ENCODE measurements around the gene MTMR10. TPM values are rescaled to one million over a fixed set of nuclear protein-coding genes. Genes with fewer than 3 reads are reported as not detected.

MTMR10 gene
- total RNA-seq, 4 donors from 2014 or later = 36.2 to 64.8 (median 45.9) TPM

- intact Hi-C loops (cut with DNase I) = no loop called here
- H3K4me1 ChIP-seq = no peaks in the 10 kb centered on the region
- WGBS, 2 donors = 94 to 97% methylated on average over 1 of the region's 1 CpG
Observed at GRCh38 chr15:30954674-30955073, 36.8 kb downstream of the MTMR10 start.

GRCh38 chr15:30953731-30954378 lies 37.6 kb downstream of the MTMR10 start:
- H3K27me3 ChIP-seq = no peaks in the 10 kb centered on the region
- TF ChIP-seq POLR2A (IDR thresholded peaks at IDR 0.05) = no peak
- TF ChIP-seq, protein P1, sequence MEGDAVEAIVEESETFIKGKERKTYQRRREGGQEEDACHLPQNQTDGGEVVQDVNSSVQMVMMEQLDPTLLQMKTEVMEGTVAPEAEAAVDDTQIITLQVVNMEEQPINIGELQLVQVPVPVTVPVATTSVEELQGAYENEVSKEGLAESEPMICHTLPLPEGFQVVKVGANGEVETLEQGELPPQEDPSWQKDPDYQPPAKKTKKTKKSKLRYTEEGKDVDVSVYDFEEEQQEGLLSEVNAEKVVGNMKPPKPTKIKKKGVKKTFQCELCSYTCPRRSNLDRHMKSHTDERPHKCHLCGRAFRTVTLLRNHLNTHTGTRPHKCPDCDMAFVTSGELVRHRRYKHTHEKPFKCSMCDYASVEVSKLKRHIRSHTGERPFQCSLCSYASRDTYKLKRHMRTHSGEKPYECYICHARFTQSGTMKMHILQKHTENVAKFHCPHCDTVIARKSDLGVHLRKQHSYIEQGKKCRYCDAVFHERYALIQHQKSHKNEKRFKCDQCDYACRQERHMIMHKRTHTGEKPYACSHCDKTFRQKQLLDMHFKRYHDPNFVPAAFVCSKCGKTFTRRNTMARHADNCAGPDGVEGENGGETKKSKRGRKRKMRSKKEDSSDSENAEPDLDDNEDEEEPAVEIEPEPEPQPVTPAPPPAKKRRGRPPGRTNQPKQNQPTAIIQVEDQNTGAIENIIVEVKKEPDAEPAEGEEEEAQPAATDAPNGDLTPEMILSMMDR (IDR thresholded peaks at IDR 0.05) = no peak
- 87 to 89% methylated on average over 7 of the region's 7 CpGs for WGBS, 2 donors
- no peaks in the 10 kb centered on the region for H3K9me3 ChIP-seq
- H3K36me3 ChIP-seq = peaks cover 63 to 65% of the 10 kb centered on the region in 2 donors
- no peak overlapping the region for H3K27ac ChIP-seq
- H3K4me3 ChIP-seq (replicated peaks in 1 of 3) = no peak overlapping the region
- DNase-seq = no peak
- H3K4me1 ChIP-seq = no peaks in the 10 kb centered on the region
- intact Hi-C loops (cut with DNase I) = no loop called here

More at GRCh38 chr15:30954674-30955073, 36.8 kb downstream of the MTMR10 start:
- Histone ChIP-seq H3K36me3 (peaks cover 60 to 61% of the 10 kb centered on the region in 2 donors), H3K4me3 (replicated peaks in 1 of 3) (no peak overlapping the region), H3K9me3 (no peaks in the 10 kb centered on the region), H3K27me3 (no peaks in the 10 kb centered on the region), H3K27ac (no peak overlapping the region)
- DNase-seq = no peak
- TF ChIP-seq POLR2A (IDR thresholded peaks at IDR 0.05) = no peak
- TF ChIP-seq, protein P1 (IDR thresholded peaks at IDR 0.05) = no peak

DNA sequence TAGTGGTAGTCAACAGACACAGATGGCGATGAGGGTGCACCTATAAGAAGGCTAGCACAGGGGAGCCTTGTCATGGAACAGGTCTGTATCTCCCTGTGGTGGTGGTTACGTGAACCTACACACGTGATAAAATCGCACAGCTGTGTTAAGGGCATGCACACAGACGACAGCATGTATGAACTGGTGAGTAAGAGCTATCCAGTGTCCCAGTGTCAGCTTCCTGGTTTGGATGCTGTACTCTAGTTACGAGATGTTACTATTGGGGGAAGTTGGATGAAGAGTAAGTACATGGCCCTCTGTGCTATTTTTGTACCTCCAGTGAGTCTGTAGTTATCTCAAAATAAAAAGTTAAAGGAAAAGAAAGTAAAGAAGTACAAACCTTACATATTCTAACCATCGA lies 38.2 kb downstream of the MTMR10 start:
- Histone ChIP-seq H3K4me1 (no peaks in the 10 kb centered on the region), H3K27me3 (no peaks in the 10 kb centered on the region), H3K27ac (no peak overlapping the region), H3K36me3 (peaks cover 59 to 63% of the 10 kb centered on the region in 2 donors), H3K4me3 (replicated peaks in 1 of 3) (no peak overlapping the region), H3K9me3 (no peaks in the 10 kb centered on the region)
- no peak for DNase-seq
- intact Hi-C loops (cut with DNase I) = no loop called here
- WGBS, 2 donors = 92 to 94% methylated on average over 7 of the region's 7 CpGs
- TF ChIP-seq POLR2A (IDR thresholded peaks at IDR 0.05) = no peak

DNA sequence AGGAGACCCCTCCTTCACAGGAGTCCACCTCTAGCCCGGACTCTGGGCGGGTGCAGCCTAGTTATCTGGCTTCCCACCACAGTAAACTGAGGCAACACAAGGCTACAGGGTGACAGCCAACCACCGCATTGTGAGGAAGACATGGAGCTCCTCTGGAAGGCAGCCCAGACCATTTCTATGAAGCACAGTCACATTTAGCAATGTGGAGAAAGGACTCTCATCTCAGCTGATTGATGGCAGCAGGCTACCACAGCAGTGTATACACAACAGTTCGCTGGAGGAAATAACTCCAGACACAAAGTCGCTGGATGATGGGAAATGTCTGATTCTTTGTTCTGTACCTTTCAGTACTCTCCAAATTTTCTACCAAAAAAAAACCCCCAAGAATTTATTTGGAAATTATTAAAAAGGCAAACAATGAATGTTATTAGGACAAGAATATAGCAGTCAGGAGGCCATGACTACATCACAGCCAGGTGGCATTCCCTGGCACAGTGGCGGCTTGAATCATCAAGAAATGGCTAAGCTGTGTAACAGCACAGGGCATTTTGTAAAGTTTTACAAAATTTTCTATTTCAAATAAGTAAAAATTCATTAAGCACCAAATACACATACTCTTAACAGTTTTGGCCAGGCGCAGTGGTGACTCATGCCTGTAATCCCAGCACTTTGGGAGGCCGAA lies 47.6 kb downstream of the MTMR10 start:
- no peak for DNase-seq
- H3K4me1 ChIP-seq = peaks cover 7 to 12% of the 10 kb centered on the region in 2 donors
- H3K27ac ChIP-seq = no peak overlapping the region
- no peak overlapping the region for H3K4me3 ChIP-seq (replicated peaks in 1 of 3)
- TF ChIP-seq, protein P1 (IDR thresholded peaks at IDR 0.05) = no peak
- TF ChIP-seq POLR2A (IDR thresholded peaks at IDR 0.05) = no peak
- H3K36me3 ChIP-seq = peaks cover 54 to 64% of the 10 kb centered on the region in 2 donors
- 92 to 94% methylated on average over 7 to 8 of the region's 8 CpGs for WGBS, 2 donors
- intact Hi-C loops (cut with DNase I) = no loop called here
- H3K27me3 ChIP-seq = no peaks in the 10 kb centered on the region
- H3K9me3 ChIP-seq = no peaks in the 10 kb centered on the region

GRCh38 chr15:30941520-30941919 lies 49.9 kb downstream of the MTMR10 start:
- TF ChIP-seq POLR2A (IDR thresholded peaks at IDR 0.05) = no peak
- TF ChIP-seq, protein P1 (IDR thresholded peaks at IDR 0.05) = no peak
- H3K36me3 ChIP-seq = peaks cover 57 to 64% of the 10 kb centered on the region in 2 donors
- whole genome bisulfite sequencing, 2 donors = 86 to 92% methylated on average over 15 of the region's 15 CpGs
- H3K27me3 ChIP-seq = no peaks in the 10 kb centered on the region
- no peak overlapping the region for H3K27ac ChIP-seq
- intact Hi-C loops (cut with DNase I) = no loop called here
- no peaks in the 10 kb centered on the region for H3K9me3 ChIP-seq
- peaks cover 7 to 12% of the 10 kb centered on the region in 2 donors for H3K4me1 ChIP-seq
- no peak overlapping the region for H3K4me3 ChIP-seq (replicated peaks in 1 of 3)
- no peak for DNase-seq
